ENCODE measurements around the gene ARHGAP15. TPM values are rescaled to one million over a fixed set of nuclear protein-coding genes. Genes with fewer than 3 reads are reported as not detected.

The ARHGAP15 gene
- total RNA-seq, 1 experiment from 2014 or later: 0.42 TPM

DNA sequence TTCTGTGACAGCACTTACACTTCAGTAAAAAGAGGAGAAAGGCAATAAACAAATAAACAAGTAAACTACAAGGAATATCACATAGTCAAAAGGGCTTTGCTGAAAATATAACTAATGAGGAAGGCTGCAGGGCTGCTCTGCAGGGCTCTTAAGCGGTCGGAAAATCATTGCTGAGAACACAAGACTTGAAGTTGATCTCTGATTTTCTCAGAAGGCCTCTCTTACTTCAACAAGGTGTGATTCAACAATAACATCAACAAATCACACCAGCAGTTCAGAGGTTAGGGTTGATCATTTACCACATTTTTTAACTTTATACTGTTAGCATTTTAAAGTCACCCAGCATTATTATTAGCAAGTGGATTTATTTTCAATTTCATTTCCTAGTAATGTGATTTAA is 215.6 kb downstream of the ARHGAP15 start:
- no peaks in the 10 kb centered on the region for H3K79me2 ChIP-seq (ENCODE audit: insufficient read depth, low read length)
- H3K27ac ChIP-seq (ENCODE audit: low read depth, low read length): no peak overlapping the region
- no peaks in the 10 kb centered on the region for H3K9me3 ChIP-seq (ENCODE audit: control insufficient read depth in 1 of 2, insufficient read depth in 1 of 2, low read depth in 1 of 2, low read length in 2 of 2)
- H4K20me1 ChIP-seq (ENCODE audit: insufficient read depth): no peaks in the 10 kb centered on the region
- POLR2A ChIA-PET: no interaction called here
- DNase-seq (ENCODE audit: low read depth, low spot score) (no peak), ATAC-seq (no peak)
- no peaks in the 10 kb centered on the region for H3K36me3 ChIP-seq (ENCODE audit: control insufficient read depth in 1 of 2, insufficient read depth in 2 of 2, low read length in 2 of 2)
- no peak for TF ChIP-seq EZH2 (IDR thresholded peaks at IDR 0.05)
- TF ChIP-seq POLR2AphosphoS5 (IDR thresholded peaks at IDR 0.05; ENCODE audit: low read depth, low read length): no peak
- TF ChIP-seq CEBPB (IDR thresholded peaks at IDR 0.05; ENCODE audit: low read depth): no peak
- no peak for TF ChIP-seq POLR2A (IDR thresholded peaks at IDR 0.05; ENCODE audit: borderline replicate concordance, extremely low read depth, insufficient read depth, insufficient read length)
- CTCF ChIA-PET: no interaction called here
- no peak overlapping the region for H3K4me2 ChIP-seq (ENCODE audit: low read length)
- peaks cover 18% of the 10 kb centered on the region; the same call in 1 of the 2 replicates for H3K27me3 ChIP-seq (ENCODE audit: insufficient read depth, low read length)
- intact Hi-C loops (cut with micrococcal nuclease): no loop called here
- H3K4me3 ChIP-seq (replicated peaks in 1 of 2; ENCODE audit: low read depth in 1 of 2, low read length in 2 of 2): no peak overlapping the region
- RAD21 ChIA-PET (ENCODE audit: low non-redundant PET in 1 of 2, low total read pairs in 2 of 2, uncharacterized antibody in 2 of 2, unreplicated experiment in 2 of 2): no interaction called here
- no peak overlapping the region for H3K9ac ChIP-seq (ENCODE audit: low read length)
- BruUV-seq (replicated peaks): no TSS peak
- no peaks in the 10 kb centered on the region for H3K4me1 ChIP-seq (ENCODE audit: control insufficient read depth in 1 of 2, insufficient read depth in 2 of 2, low read length in 2 of 2)
- no peaks in the 10 kb centered on the region for H3K9me2 ChIP-seq (ENCODE audit: insufficient read depth)
- no peak overlapping the region for H2AFZ ChIP-seq (ENCODE audit: low read depth, low read length, poor library complexity, severe bottlenecking)

DNA sequence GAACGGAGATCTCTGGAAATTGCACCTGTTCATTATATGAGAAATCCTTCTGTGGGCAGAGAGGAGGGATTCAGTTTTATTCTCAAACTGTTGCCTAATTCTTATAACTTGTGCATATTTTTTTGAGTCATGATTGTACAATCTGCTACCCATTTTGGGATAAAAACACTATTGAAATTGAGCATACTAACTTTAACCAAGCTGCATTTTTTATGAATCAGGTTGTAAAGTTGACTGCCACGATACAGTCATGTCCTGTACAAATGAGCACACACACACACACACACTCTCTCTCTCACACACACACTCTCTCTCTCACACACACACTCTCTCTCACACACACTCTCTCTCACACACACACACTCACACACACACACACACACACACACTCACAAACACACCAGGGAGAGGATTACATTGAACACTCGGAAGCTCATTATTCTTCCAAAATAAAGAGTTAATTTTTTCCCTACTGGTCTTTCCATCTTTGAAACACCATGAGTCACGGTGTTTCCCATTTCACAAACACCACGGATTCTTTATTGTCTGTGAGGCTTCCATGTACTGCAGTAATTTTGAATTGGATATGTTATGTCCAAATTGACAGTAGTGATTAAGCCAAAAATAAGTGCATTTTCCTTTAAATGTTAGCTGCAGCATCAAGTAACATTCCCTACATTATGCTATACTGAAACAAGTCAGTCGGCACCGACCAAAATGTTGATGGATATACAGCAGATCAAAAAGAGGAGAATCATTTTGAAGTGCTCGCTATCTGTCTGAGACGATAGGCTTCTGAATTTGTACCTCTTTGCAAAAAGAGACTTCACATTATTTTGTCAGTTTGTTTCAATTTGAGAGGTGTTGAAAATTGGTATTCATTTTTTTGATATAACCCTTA is 216.9 kb downstream of the ARHGAP15 start:
- ChIA-PET CTCF (no interaction called here), RAD21 (ENCODE audit: low non-redundant PET in 1 of 2, low total read pairs in 2 of 2, uncharacterized antibody in 2 of 2, unreplicated experiment in 2 of 2) (no interaction called here), POLR2A (no interaction called here)
- Histone ChIP-seq H3K4me2 (ENCODE audit: low read length) (no peak overlapping the region), H3K27ac (ENCODE audit: low read depth, low read length) (no peak overlapping the region), H2AFZ (ENCODE audit: low read depth, low read length, poor library complexity, severe bottlenecking) (no peak overlapping the region), H3K79me2 (ENCODE audit: insufficient read depth, low read length) (no peaks in the 10 kb centered on the region), H3K4me3 (replicated peaks in 1 of 2; ENCODE audit: low read depth in 1 of 2, low read length in 2 of 2) (no peak overlapping the region), H3K36me3 (ENCODE audit: control insufficient read depth in 1 of 2, insufficient read depth in 2 of 2, low read length in 2 of 2) (no peaks in the 10 kb centered on the region), H3K9me3 (ENCODE audit: control insufficient read depth in 1 of 2, insufficient read depth in 1 of 2, low read depth in 1 of 2, low read length in 2 of 2) (no peaks in the 10 kb centered on the region), H3K9ac (ENCODE audit: low read length) (no peak overlapping the region), H3K9me2 (ENCODE audit: insufficient read depth) (no peaks in the 10 kb centered on the region), H4K20me1 (ENCODE audit: insufficient read depth) (no peaks in the 10 kb centered on the region), H3K4me1 (ENCODE audit: control insufficient read depth in 1 of 2, insufficient read depth in 2 of 2, low read length in 2 of 2) (no peaks in the 10 kb centered on the region), H3K27me3 (ENCODE audit: insufficient read depth, low read length) (peaks cover 12% of the 10 kb centered on the region; the same call in 1 of the 2 replicates)
- intact Hi-C loops (cut with micrococcal nuclease): no loop called here
- no TSS peak for BruUV-seq (replicated peaks)
- DNase-seq (ENCODE audit: low read depth, low spot score): no peak
- no peak for TF ChIP-seq FOSL1 (IDR thresholded peaks at IDR 0.05; ENCODE audit: low read depth)
- no peak for TF ChIP-seq CEBPB (IDR thresholded peaks at IDR 0.05; ENCODE audit: low read depth)
- no peak for TF ChIP-seq YY1 (IDR thresholded peaks at IDR 0.05; ENCODE audit: extremely low read depth, insufficient replicate concordance, low read depth, low read length)
- TF ChIP-seq, protein P1, sequence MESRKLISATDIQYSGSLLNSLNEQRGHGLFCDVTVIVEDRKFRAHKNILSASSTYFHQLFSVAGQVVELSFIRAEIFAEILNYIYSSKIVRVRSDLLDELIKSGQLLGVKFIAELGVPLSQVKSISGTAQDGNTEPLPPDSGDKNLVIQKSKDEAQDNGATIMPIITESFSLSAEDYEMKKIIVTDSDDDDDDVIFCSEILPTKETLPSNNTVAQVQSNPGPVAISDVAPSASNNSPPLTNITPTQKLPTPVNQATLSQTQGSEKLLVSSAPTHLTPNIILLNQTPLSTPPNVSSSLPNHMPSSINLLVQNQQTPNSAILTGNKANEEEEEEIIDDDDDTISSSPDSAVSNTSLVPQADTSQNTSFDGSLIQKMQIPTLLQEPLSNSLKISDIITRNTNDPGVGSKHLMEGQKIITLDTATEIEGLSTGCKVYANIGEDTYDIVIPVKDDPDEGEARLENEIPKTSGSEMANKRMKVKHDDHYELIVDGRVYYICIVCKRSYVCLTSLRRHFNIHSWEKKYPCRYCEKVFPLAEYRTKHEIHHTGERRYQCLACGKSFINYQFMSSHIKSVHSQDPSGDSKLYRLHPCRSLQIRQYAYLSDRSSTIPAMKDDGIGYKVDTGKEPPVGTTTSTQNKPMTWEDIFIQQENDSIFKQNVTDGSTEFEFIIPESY (IDR thresholded peaks at IDR 0.05; ENCODE audit: extremely low read depth, insufficient replicate concordance, low read length): no peak
- no peak for TF ChIP-seq EGR1 (IDR thresholded peaks at IDR 0.05; ENCODE audit: low read depth)
- no peak for TF ChIP-seq ZFX (IDR thresholded peaks at IDR 0.05)
- TF ChIP-seq, protein P2, sequence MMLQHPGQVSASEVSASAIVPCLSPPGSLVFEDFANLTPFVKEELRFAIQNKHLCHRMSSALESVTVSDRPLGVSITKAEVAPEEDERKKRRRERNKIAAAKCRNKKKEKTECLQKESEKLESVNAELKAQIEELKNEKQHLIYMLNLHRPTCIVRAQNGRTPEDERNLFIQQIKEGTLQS (IDR thresholded peaks at IDR 0.05): no peak
- TF ChIP-seq CBX3 (IDR thresholded peaks at IDR 0.05; ENCODE audit: low read depth): no peak
- TF ChIP-seq POLR2A (IDR thresholded peaks at IDR 0.05; ENCODE audit: borderline replicate concordance, extremely low read depth, insufficient read depth, insufficient read length): no peak
- no peak for ATAC-seq
